GM10847 (cell line): ENCODE data around the gene RAD51B.

ENCODE experiments used
- POLR2A ChIP-seq: IDR thresholded peaks from 2 replicates; pipeline ENCODE4 v1.6.1; 2011; ENCODE audit not compliant: insufficient read length; ENCODE audit errors: extremely low read depth

Gene RAD51B

DNA sequence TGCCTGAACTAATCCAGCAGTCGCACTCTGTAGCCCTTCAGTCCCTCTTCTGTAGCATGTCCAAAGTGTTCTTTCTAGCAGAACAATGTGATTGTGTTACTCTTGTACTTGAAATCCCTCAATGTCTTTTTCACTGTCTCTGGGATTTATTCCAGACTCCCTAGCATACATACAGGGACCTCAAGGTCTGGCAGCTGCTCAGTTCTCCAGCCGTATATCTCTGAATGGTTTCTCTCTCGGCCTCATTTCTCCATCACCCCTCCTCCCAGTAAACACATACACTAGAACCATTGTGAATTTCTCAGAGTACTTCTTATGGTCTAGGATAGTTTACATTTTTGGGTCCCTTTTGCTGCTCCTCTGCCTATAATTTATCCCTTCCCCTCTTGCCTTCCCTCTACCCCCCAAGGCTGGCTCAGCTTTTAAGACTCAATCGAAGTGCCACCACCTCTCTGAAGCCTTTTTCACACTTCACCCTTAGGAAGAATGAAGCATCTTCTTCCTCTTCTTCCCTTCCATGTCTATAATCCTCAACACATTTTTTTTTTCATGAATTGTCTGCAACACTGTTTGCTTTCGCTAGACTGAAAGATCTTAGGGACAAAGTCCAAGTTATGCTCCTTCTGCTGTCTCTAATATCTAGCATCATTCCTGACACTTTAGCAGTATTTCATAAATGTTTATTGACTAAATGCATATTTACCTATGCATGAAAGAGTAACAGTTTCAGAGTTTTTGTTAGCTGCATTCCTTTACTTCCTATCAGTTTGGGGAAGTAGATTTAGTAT is 527.2 kb downstream of the RAD51B start:
- no peak for TF ChIP-seq POLR2A

DNA sequence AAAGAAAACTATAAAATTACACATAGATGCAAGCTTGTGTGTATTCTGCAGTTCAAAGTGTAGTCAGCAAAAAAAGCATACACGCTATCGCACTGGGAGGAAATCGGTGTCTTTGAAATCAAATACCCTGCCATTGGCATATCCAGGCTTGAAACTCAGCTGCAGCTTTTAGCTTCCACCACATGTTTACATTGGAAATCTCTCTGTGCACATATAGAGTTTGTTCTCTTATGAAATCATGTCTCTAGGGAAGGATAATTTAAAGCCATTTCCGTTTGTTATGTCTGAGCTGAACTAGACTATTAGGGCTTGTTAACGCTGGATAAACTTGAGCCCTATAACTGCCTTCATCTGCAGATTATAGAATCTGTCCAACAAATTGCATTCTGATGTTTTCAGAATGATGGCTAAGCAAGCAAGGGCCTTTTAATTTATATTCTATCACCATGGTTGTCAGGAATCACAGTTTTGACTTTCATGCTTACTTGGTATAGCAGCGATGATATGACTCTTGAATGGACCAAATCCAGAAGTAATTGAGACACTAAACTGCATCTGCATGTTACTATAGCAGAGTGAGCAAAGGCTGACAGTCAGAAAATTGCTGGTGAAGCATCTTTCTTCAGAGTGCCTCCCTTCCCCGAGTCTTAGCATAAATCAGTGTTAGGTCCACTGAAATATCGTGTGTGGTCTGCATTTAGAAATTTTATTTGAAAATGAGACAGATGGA is 530.5 kb downstream of the RAD51B start:
- TF ChIP-seq POLR2A, result no peak

DNA sequence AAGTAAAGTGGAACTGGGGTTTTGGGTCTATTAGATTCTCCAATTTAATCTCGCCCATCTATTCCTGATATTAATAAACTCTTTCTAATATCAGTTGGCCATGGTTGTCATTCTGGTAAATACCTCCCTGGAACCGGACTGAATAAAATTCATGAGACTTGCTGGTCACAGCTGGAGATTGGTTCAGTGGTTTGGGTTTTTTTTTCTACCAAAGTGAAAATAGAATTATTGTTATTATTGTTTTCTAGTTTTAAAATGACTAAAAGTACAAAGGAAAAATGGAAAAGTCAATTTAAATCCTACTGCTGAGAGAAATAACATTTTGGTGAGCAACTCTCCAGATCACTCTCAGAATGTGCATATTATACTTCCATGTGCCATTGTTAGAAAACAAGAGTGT is 535.8 kb downstream of the RAD51B start:
- no peak for TF ChIP-seq POLR2A

DNA sequence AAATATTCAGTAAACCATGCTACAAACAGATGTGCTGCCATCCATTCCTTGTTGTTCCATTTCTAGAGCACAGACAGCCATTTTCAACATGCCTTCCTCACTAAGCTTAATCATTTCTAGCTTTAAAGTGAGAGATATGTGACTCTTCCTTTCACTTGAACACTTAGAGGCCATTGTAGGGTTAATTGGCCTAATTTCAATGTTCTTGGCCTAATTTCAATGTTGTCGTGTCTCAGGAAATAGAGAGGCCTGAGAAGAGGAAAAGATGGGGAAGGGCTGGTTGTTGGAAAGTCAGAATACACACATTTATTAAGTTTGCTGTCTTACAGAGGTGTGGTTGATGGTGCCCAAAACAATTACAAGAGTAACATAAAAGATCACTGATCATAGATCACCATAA is 538.2 kb downstream of the RAD51B start:
- no peak for TF ChIP-seq POLR2A

DNA sequence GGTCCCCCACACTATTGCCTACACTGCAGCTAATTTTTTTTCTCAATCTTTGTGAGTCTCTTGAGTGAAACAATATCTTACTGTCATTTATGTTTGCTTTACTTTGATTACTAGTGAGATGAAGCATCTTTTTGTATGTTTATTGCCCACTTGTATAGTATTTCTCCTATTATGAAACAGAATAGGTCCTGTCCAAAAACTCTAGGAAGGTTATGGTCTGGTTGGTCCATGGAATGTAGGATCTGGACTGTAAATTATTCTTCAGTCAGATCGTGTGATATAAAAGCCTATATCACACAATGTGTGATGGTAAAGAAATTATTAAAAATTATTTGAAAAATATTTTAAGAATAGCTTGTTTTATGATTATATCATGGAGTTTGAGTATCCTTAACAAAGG is 538.9 kb downstream of the RAD51B start:
- TF ChIP-seq POLR2A, result no peak

DNA sequence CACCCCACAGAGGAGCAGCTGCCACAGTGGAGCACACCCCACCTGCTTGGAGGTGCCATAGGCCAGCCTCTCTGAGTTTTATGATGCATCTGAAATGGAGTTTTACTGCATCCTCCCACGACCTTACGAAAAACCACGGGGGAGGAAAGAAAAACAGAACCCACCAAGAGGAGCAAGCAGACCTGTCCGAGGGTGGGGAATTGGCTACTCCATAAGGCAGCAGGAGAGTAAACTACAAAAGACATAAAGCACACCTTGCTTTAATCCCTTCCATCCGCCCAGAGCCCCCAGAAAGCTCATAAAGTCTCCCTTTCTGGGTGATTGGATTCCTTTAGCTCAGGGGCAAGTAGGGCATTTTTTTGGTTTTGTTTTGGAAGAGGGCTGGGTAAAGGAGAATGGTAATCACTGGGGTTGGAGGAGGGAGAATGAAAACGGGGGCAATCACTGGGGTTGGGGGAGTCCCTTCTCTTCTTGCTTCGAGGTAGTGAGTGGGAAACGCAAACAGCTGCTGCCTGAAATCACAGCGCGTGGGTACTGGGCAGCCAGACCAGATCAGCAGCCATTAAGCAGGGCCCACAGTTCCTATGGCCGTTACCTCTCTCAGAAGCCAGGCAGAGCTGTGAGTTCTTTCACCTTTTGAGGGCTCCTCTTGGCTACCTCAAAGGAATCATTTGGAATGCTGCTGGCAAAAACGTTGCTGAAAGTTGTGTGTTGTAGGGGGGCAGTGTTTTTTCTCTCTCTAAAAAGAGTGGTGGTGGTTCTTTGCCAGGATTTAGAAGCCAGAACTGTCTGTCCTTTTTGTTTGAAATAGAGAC is 539.6 kb downstream of the RAD51B start:
- TF ChIP-seq POLR2A, result no peak

DNA sequence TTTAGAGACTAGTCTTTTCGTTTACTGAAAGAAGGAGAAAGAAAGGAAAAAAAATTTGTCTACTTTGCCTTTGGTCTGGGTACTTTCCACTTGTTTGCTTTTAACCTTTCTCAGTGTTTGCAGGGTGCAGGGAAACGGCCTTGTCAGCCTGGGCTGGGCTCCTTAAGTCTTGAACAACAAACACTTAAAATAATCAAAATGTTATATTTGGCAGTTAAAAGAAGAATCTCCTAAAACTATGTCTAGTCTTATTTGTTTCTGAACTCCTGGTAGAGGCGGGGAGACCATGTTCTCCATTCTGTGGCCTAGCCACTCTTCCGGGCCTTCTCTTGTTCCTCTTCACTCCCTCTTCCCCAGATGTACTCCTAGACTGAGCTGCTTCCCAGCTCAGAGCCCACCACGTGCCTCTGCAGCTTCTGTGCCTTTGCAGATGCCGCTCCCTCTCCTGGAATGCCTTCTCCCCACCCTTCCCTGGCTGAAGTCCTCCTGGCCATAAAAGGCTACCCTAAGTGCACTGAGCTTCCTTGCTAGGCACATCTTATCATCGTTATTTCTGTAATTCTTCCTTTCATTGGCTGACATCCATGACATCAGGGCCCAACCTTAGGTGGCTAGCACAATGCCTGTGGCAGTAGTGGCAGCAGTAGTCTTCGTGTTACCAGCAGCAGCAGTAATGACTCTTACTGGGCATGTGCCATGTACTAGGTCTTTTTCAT is 540.4 kb downstream of the RAD51B start:
- TF ChIP-seq POLR2A, result no peak

DNA sequence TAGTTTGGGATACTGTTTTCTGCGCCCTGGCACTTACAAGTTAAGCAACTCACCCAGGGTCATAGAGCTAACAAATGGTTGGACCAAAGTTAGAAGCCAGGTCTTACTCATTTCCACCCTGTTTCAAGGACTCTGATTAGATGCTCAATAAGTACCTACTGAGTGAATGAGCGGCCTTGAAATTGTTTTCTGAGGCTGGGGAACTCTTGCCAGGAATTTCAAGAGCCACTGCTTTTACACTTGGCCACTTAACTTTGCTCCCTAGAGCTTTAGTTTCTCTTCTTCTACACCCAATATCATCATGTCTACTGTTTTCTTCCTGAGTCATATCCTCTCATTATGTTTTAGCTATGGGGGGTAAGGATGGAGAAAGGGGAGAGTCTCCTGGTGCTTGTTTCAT is 541.7 kb downstream of the RAD51B start:
- no peak for TF ChIP-seq POLR2A

DNA sequence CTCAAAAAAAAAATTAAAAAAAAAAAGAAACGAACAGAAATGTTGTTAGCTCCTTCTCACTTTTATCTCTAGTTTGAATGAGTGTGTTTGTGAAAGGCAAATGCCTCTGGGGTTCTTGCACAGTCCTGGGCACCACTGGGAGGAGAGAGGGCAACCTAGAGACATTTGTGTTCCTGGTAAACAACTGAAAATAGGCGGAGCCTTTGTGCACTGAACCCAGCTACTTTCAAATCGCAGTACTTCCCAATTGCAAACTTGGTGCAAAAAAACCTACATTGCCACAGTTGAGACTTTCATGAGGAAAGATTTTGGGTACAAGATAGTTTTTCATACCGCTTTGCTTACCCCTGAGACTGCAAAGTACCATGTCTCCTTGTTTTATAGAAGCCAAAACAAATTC is 543.3 kb downstream of the RAD51B start:
- no peak for TF ChIP-seq POLR2A

DNA sequence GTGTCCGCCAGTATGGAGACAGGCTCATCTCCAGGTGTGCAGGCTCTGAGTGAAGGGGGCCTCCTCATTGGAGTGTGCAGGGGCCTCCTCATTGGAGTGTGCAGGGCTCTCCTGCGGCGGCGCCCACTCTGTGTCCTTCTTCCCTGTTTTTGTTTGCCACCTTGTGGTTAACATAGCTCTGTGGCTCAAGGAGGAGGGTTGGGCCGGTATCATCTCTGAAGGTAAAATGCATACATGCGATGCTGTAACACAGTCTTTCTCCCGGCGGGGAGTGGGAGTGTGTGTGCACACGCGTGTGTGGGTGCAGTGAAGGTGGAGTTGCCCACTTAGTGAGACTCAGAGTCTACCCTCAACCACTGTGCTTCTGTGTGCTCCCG is 543.9 kb downstream of the RAD51B start:
- TF ChIP-seq POLR2A, result no peak

DNA sequence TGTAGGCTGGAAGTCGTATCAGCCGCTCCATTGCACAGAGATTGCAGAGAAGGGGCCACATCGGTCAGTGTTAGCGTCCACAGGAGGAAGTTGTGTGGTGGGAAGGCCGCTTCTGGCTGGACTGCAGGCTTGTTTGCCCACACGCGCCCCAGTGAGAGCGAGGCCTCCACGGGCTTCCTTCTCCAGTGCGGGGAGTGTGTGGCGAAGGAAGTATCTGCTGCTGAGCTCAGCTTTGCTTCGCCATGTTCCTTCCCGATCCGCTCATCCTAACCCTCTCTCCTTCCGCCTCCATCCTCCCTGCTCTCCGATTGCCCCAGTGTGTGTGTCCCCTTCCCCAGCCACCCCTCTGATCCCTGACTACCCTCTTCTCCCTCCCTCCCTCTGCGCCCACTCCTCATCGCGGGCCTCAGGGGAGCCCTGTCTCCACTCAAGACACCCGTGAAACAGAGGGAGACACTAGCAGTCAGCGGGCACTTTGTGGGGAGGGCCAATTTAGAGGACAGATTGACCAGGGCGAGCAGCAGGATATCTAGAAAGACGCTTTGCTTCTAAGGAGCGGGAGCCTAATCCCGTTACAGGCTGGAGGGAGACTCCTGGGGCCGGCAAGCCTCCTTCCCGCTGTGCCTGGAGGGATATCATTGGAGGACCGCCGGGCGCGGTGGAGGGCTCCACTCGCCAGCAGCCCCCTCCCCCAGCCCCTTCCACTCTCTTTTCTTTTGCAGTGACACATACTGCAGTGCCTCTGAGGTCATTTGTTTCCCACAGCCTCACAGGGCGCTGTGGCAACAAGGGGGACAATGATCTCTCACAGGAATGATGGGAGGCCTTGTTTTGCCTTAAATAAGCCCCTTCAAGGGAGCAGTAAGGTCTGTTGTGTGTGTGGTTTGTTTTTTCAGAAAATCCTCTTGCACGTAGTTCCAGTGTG is 544.5 kb downstream of the RAD51B start:
- TF ChIP-seq POLR2A, result no peak

DNA sequence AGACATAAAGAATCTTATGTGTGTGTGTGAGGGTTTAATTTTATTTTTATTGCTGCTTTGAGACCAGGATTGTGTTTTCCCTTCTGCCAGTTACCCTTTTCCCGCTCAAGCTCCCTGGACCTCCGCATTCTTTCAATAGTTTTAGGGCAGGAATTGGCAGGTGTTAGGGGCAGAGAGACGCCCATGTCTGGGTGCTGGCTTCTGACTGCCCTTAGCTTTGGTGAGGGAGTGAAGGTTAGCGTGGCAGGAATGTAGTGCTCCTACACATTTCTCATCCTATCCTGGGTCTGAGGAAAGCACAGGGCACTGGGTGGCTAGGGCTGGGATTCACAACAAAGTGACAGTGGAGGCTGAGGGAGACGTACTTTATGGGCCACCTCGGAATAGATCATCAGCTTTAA is 545.2 kb downstream of the RAD51B start:
- no peak for TF ChIP-seq POLR2A

DNA sequence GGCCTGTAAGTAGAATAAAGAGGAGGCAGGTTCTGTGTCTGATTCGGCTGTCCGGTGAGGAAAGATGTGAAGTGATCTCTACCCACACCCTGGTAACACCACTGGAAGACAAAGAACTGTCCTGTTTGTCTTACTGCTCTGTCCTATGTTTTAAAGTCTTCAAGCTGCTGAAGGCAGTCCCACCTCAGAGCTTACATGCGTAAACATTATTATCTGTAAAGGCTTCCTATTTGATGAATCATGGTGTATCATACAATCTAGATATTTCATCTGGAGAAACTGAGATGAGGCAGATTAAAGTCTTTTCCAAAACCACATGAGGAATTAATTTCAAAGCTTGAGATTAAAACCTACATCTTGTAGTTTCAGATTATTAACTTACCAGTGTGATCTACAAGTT is 545.6 kb downstream of the RAD51B start:
- TF ChIP-seq POLR2A, result no peak

DNA sequence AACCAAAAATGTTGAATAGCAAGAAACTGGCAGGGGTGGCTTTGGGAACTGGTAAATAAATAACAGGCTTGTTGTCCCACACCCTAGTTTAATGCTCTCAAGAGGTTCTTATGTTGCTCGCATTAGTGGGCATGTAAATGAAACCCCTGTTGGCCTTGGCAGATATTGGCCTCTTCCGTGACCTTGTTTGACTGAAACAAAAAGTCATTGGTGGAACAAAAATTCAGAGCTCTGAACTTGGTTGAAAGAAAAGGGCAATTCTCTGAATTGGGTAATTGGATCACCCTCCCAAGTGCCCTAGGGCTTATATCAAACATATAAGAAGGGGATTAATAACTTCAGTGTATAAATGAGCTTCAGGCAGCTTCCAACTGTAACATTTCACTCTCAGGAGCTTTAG is 547.1 kb downstream of the RAD51B start:
- no peak for TF ChIP-seq POLR2A
